Activated CD8-positive, alpha-beta T cell treated with anti-CD3 and anti-CD28 coated beads, Interleukin-2, amount 10 ng/mL, durations not matched to agents 7 days and 5 days (primary cell): Measurements from ENCODE around the gene VSTM1. TPM values are rescaled to one million over a fixed set of nuclear protein-coding genes. Genes with fewer than 3 reads are reported as not detected.
"Not testable (repeated sequence)": the region's sequence is repeated elsewhere in the genome, so short reads cannot be mapped to it uniquely, and the experiment has no call there.

Experiments
- ATAC-seq: fragments of 150-1000 bp; cut with Tn5 transposase; one replicate; pipeline ENCODE4 v1.10.0; 2021; ENCODE audit warnings: moderate library complexity
- CTCF ChIA-PET: fragments of 350-600 bp; sonication (Branson Sonifier 250); formaldehyde crosslinking; loops from one replicate; lab custom pipeline; 2021; ENCODE audit warnings: antibody characterized with exemption; lab: Charles Lee
- POLR2A ChIA-PET: fragments of 350-600 bp; sonication (Branson Sonifier 250); formaldehyde crosslinking; loops from one replicate; lab custom pipeline; 2021; ENCODE audit warnings: antibody characterized with exemption; lab: Charles Lee
- DNase-seq: peaks from one replicate; pipeline ENCODE4 v3.0.0-alpha.2; 2020
- H3K27ac Mint-ChIP-seq: one replicate; pipeline ENCODE4 v1.8.0; 2021; ENCODE audit warnings: mild to moderate bottlenecking, mixed read lengths
- H3K27me3 Mint-ChIP-seq: one replicate; pipeline ENCODE4 v1.8.0; 2021; ENCODE audit warnings: low read depth, mixed read lengths
- H3K36me3 Mint-ChIP-seq: one replicate; pipeline ENCODE4 v1.8.0; 2021; ENCODE audit warnings: low read depth, mixed read lengths
- H3K4me1 Mint-ChIP-seq: one replicate; pipeline ENCODE4 v1.8.0; 2021; ENCODE audit warnings: low read depth, mixed read lengths
- H3K4me3 Mint-ChIP-seq: one replicate; pipeline ENCODE4 v1.8.0; 2021; ENCODE audit warnings: mild to moderate bottlenecking, mixed read lengths
- H3K9me3 Mint-ChIP-seq: one replicate; pipeline ENCODE4 v1.8.0; 2022; ENCODE audit warnings: mixed read lengths; ENCODE audit not compliant: insufficient read depth
- total RNA-seq, 2 experiments: library from RNA; stranded (reverse); gene quantifications; one replicate each; pipeline ENCODE4 v1.2.3, GENCODE V29; 2021

VSTM1 gene
- total RNA-seq, 2 experiments from 2014 or later, result not detected

- DNase-seq (no peak), ATAC-seq (no peak)
- Mint-ChIP-seq H3K27me3 (peaks cover 3% of the 10 kb centered on the region), H3K36me3 (no peaks in the 10 kb centered on the region), H3K4me3 (no peak overlapping the region), H3K9me3 (no peaks in the 10 kb centered on the region), H3K4me1 (no peaks in the 10 kb centered on the region), H3K27ac (no peak overlapping the region)
- CTCF ChIA-PET, result no interaction called here
- POLR2A ChIA-PET, result no interaction called here
These were observed 1.1 kb downstream of the VSTM1 start for GRCh38 chr19:54062643-54063042.

- Mint-ChIP-seq H3K9me3 (no peaks in the 10 kb centered on the region), H3K27ac (no peak overlapping the region), H3K27me3 (no peaks in the 10 kb centered on the region), H3K4me1 (no peaks in the 10 kb centered on the region), H3K4me3 (no peak overlapping the region), H3K36me3 (no peaks in the 10 kb centered on the region)
- DNase-seq (no peak), ATAC-seq (no peak)
- CTCF ChIA-PET, result interaction anchor here (1.1 to 1.7 kb wide), 2 partner anchors 18 to 23 kb away, joined by 4 read pairs; no protein-coding TSS in a partner anchor
- POLR2A ChIA-PET, result no interaction called here
These were observed 16.1 kb downstream of the VSTM1 start for GRCh38 chr19:54047616-54048015.

- ChIA-PET POLR2A (no interaction called here), CTCF (interaction anchor here (0.7 kb wide), 1 partner anchor 16 kb away, joined by 4 read pairs; no protein-coding TSS in a partner anchor)
- DNase-seq (no peak), ATAC-seq (no peak)
- H3K9me3 Mint-ChIP-seq, result no peaks in the 10 kb centered on the region
- H3K27me3 Mint-ChIP-seq, result no peaks in the 10 kb centered on the region
- H3K4me1 Mint-ChIP-seq, result no peaks in the 10 kb centered on the region
- H3K4me3 Mint-ChIP-seq, result no peak overlapping the region
- H3K27ac Mint-ChIP-seq, result no peak overlapping the region
- no peaks in the 10 kb centered on the region for H3K36me3 Mint-ChIP-seq
These were observed 17.9 kb downstream of the VSTM1 start for GRCh38 chr19:54045771-54046170.

GRCh38 chr19:54042989-54043388 lies 20.7 kb downstream of the VSTM1 start:
- Mint-ChIP-seq H3K27ac (no peak overlapping the region), H3K36me3 (no peaks in the 10 kb centered on the region), H3K4me1 (no peaks in the 10 kb centered on the region), H3K27me3 (no peaks in the 10 kb centered on the region), H3K9me3 (no peaks in the 10 kb centered on the region), H3K4me3 (no peak overlapping the region)
- DNase-seq, result no peak
- no peak for ATAC-seq
- ChIA-PET CTCF (interaction anchor here (1.0 to 2.3 kb wide), 3 partner anchors 13 to 250 kb away, joined by 3 to 7 read pairs (median 5); no protein-coding TSS in a partner anchor), POLR2A (no interaction called here)

- DNase-seq, result no peak
- no peaks in the 10 kb centered on the region for H3K9me3 Mint-ChIP-seq
- H3K27me3 Mint-ChIP-seq, result no peaks in the 10 kb centered on the region
- no peak overlapping the region for H3K27ac Mint-ChIP-seq
- no peaks in the 10 kb centered on the region for H3K4me1 Mint-ChIP-seq
- ATAC-seq, result no peak
- POLR2A ChIA-PET, result no interaction called here
- H3K4me3 Mint-ChIP-seq, result no peak overlapping the region
- no peaks in the 10 kb centered on the region for H3K36me3 Mint-ChIP-seq
- CTCF ChIA-PET, result interaction anchor here (1.1 to 2.3 kb wide), 3 partner anchors 12 to 249 kb away, joined by 3 to 5 read pairs (median 3); no protein-coding TSS in a partner anchor
These were observed 21.6 kb downstream of the VSTM1 start for GRCh38 chr19:54041969-54042606.

GRCh38 chr19:54040003-54040402 lies 23.7 kb downstream of the VSTM1 start:
- ATAC-seq, result no peak
- CTCF ChIA-PET, result interaction anchor here (1.2 to 1.4 kb wide), 2 partner anchors 10 to 16 kb away, joined by 3 to 4 read pairs; no protein-coding TSS in a partner anchor
- Mint-ChIP-seq H3K9me3 (no peaks in the 10 kb centered on the region), H3K4me3 (no peak overlapping the region), H3K27me3 (no peaks in the 10 kb centered on the region), H3K4me1 (no peaks in the 10 kb centered on the region), H3K27ac (no peak overlapping the region), H3K36me3 (no peaks in the 10 kb centered on the region)
- DNase-seq, result no peak
- POLR2A ChIA-PET, result no interaction called here

GRCh38 chr19:54036542-54036941 lies 27.2 kb downstream of the VSTM1 start:
- H3K4me1 Mint-ChIP-seq, H3K36me3 Mint-ChIP-seq, H3K27me3 Mint-ChIP-seq, DNase-seq, H3K9me3 Mint-ChIP-seq, ATAC-seq, POLR2A ChIA-PET, CTCF ChIA-PET, H3K4me3 Mint-ChIP-seq, H3K27ac Mint-ChIP-seq: not testable (repeated sequence)

GRCh38 chr19:54035215-54036178 lies 28.2 kb downstream of the VSTM1 start:
- no peak overlapping the region for H3K27ac Mint-ChIP-seq
- no peak overlapping the region for H3K4me3 Mint-ChIP-seq
- CTCF ChIA-PET, result interaction anchor here (1.0 to 1.4 kb wide), 2 partner anchors 12 to 242 kb away, joined by 3 to 6 read pairs; no protein-coding TSS in a partner anchor
- ATAC-seq, result no peak
- H3K9me3 Mint-ChIP-seq, result no peaks in the 10 kb centered on the region
- no peak for DNase-seq
- H3K27me3 Mint-ChIP-seq, result peaks cover 5% of the 10 kb centered on the region
- no peaks in the 10 kb centered on the region for H3K4me1 Mint-ChIP-seq
- POLR2A ChIA-PET, result no interaction called here
- no peaks in the 10 kb centered on the region for H3K36me3 Mint-ChIP-seq

- ChIA-PET CTCF (interaction anchor here (1.0 to 1.8 kb wide), 6 partner anchors 10 to 238 kb away, joined by 3 to 7 read pairs (median 4); no protein-coding TSS in a partner anchor), POLR2A (no interaction called here)
- Mint-ChIP-seq H3K4me3 (no peak overlapping the region), H3K9me3 (no peaks in the 10 kb centered on the region), H3K4me1 (no peaks in the 10 kb centered on the region), H3K27me3 (peaks cover 11% of the 10 kb centered on the region), H3K27ac (no peak overlapping the region), H3K36me3 (no peaks in the 10 kb centered on the region)
- no peak for DNase-seq
- no peak for ATAC-seq
These were observed 32.7 kb downstream of the VSTM1 start for GRCh38 chr19:54030895-54031586.

- ATAC-seq, result peak; percentile 39
- Mint-ChIP-seq H3K27ac (no peak overlapping the region), H3K36me3 (no peaks in the 10 kb centered on the region), H3K27me3 (peaks cover 12% of the 10 kb centered on the region), H3K4me1 (no peaks in the 10 kb centered on the region), H3K9me3 (no peaks in the 10 kb centered on the region), H3K4me3 (no peak overlapping the region)
- POLR2A ChIA-PET, result no interaction called here
- CTCF ChIA-PET, result interaction anchor here (0.6 to 2.3 kb wide), 24 partner anchors 8 to 261 kb away, joined by 3 to 27 read pairs (median 4); no protein-coding TSS in a partner anchor
- DNase-seq, result peak; percentile 68
These were observed 33.7 kb downstream of the VSTM1 start for GRCh38 chr19:54029930-54030490.

- Mint-ChIP-seq H3K4me3 (no peak overlapping the region), H3K4me1 (no peaks in the 10 kb centered on the region), H3K9me3 (no peaks in the 10 kb centered on the region), H3K27me3 (peaks cover 12% of the 10 kb centered on the region), H3K27ac (no peak overlapping the region), H3K36me3 (no peaks in the 10 kb centered on the region)
- POLR2A ChIA-PET, result no interaction called here
- ATAC-seq (no peak), DNase-seq (no peak)
- CTCF ChIA-PET, result interaction anchor here (1.1 to 2.3 kb wide), 17 partner anchors 8 to 257 kb away, joined by 3 to 27 read pairs (median 4); no protein-coding TSS in a partner anchor
These were observed 34.4 kb downstream of the VSTM1 start for GRCh38 chr19:54029301-54029700.
